IPS-20b (cell line): ENCODE measurements around the gene ORAI2.

Experiments
- H3K27ac ChIP-seq: one replicate; pipeline ENCODE4 v1.5.1; 2013; ENCODE audit warnings: low read length
- H3K27me3 ChIP-seq: 2 replicates; pipeline ENCODE4 v1.6.1; 2013; ENCODE audit warnings: mild to moderate bottlenecking, low read length, inconsistent platforms; ENCODE audit not compliant: insufficient read depth
- H3K36me3 ChIP-seq: 2 replicates; pipeline ENCODE4 v1.6.1; 2013; ENCODE audit warnings: low read depth, mild to moderate bottlenecking, inconsistent platforms, low read length, moderate library complexity; ENCODE audit not compliant: insufficient read depth
- H3K4me1 ChIP-seq: 2 replicates; pipeline ENCODE4 v1.6.1; 2013; ENCODE audit warnings: mild to moderate bottlenecking, control low read depth, inconsistent platforms, low read length, moderate library complexity; ENCODE audit not compliant: insufficient read depth
- H3K4me3 ChIP-seq: 2 replicates; pipeline ENCODE4 v1.5.1; 2013; ENCODE audit warnings: mild to moderate bottlenecking, low read length, inconsistent platforms
- H3K9ac ChIP-seq: 2 replicates; pipeline ENCODE4 v1.6.1; 2013; ENCODE audit warnings: low read depth, mild to moderate bottlenecking, inconsistent platforms, low read length, moderate library complexity
- H3K9me3 ChIP-seq: 2 replicates; pipeline ENCODE4 v1.6.1; 2013; ENCODE audit warnings: mild to moderate bottlenecking, low read depth, low read length, inconsistent platforms; ENCODE audit not compliant: insufficient read depth

The ORAI2 gene

GRCh38 chr7:102433219-102434038, at the start of gene ORAI2:
TSS of gene ORAI2 (plus strand) at chr7:102433575. CDS start at chr7:102438957, 5,382 bp downstream.
- no peaks in the 10 kb centered on the region for H3K9me3 ChIP-seq
- H3K9ac ChIP-seq, result peak within 1 kb of the TSS; percentile 69; the same call in 1 of the 2 replicates
- no peaks in the 10 kb centered on the region for H3K36me3 ChIP-seq
- H3K27ac ChIP-seq, result no peak within 1 kb of the TSS
- H3K27me3 ChIP-seq, result no peaks in the 10 kb centered on the region
- peak within 1 kb of the TSS; percentile 87 for H3K4me3 ChIP-seq
- H3K4me1 ChIP-seq, result no peaks in the 10 kb centered on the region; the same call in 1 of the 2 replicates

GRCh38 chr7:102387064-102387463, 46.3 kb upstream of the ORAI2 start:
- Histone ChIP-seq H3K27ac (no peak overlapping the region), H3K4me1 (no peaks in the 10 kb centered on the region), H3K9ac (no peak overlapping the region), H3K27me3 (no peaks in the 10 kb centered on the region), H3K36me3 (peaks cover 18% of the 10 kb centered on the region), H3K9me3 (no peaks in the 10 kb centered on the region), H3K4me3 (no peak overlapping the region)

GRCh38 chr7:102389810-102390209, 43.6 kb upstream of the ORAI2 start:
- Histone ChIP-seq H3K4me1 (no peaks in the 10 kb centered on the region), H3K9me3 (no peaks in the 10 kb centered on the region), H3K9ac (no peak overlapping the region), H3K27me3 (no peaks in the 10 kb centered on the region), H3K36me3 (peaks cover 18% of the 10 kb centered on the region), H3K4me3 (no peak overlapping the region), H3K27ac (no peak overlapping the region)

- H3K36me3 ChIP-seq, result peaks cover 18% of the 10 kb centered on the region
- no peak overlapping the region for H3K9ac ChIP-seq
- peaks cover 4% of the 10 kb centered on the region; the same call in 1 of the 2 replicates for H3K4me1 ChIP-seq
- H3K27ac ChIP-seq, result no peak overlapping the region
- no peak overlapping the region for H3K4me3 ChIP-seq
- H3K27me3 ChIP-seq, result no peaks in the 10 kb centered on the region
- H3K9me3 ChIP-seq, result no peaks in the 10 kb centered on the region
Observed at GRCh38 chr7:102390697-102391484, 42.5 kb upstream of the ORAI2 start.

- H3K9ac ChIP-seq, result no peak overlapping the region
- H3K36me3 ChIP-seq, result peaks cover 11% of the 10 kb centered on the region
- H3K9me3 ChIP-seq, result no peaks in the 10 kb centered on the region
- H3K4me3 ChIP-seq, result no peak overlapping the region
- no peak overlapping the region for H3K27ac ChIP-seq
- H3K4me1 ChIP-seq, result peaks cover 4% of the 10 kb centered on the region; the same call in 1 of the 2 replicates
- H3K27me3 ChIP-seq, result no peaks in the 10 kb centered on the region
Observed at GRCh38 chr7:102392330-102392729, 41.0 kb upstream of the ORAI2 start.

- H3K4me1 ChIP-seq, result peaks cover 4% of the 10 kb centered on the region; the same call in 1 of the 2 replicates
Observed at GRCh38 chr7:102393467-102393866, 39.9 kb upstream of the ORAI2 start.

GRCh38 chr7:102395592-102395872, 37.8 kb upstream of the ORAI2 start:
- peaks cover 4% of the 10 kb centered on the region; the same call in 1 of the 2 replicates for H3K4me1 ChIP-seq
- H3K27me3 ChIP-seq, result no peaks in the 10 kb centered on the region
- peaks cover 33% of the 10 kb centered on the region for H3K36me3 ChIP-seq
- peak overlapping the region; percentile 91 for H3K4me3 ChIP-seq
- H3K9ac ChIP-seq, result peak overlapping the region; percentile 94
- no peaks in the 10 kb centered on the region for H3K9me3 ChIP-seq
- peak overlapping the region; percentile 81 for H3K27ac ChIP-seq

More at GRCh38 chr7:102393467-102393866, 39.9 kb upstream of the ORAI2 start:
- H3K4me3 ChIP-seq, result no peak overlapping the region
- H3K9me3 ChIP-seq, result no peaks in the 10 kb centered on the region
- H3K9ac ChIP-seq, result no peak overlapping the region
- H3K27ac ChIP-seq, result no peak overlapping the region
- H3K36me3 ChIP-seq, result peaks cover 12% of the 10 kb centered on the region
- no peaks in the 10 kb centered on the region for H3K27me3 ChIP-seq

- no peaks in the 10 kb centered on the region for H3K27me3 ChIP-seq
- peak within 1 kb of the TSS; percentile 91 for H3K4me3 ChIP-seq
- peak within 1 kb of the TSS; percentile 94 for H3K9ac ChIP-seq
- no peaks in the 10 kb centered on the region for H3K9me3 ChIP-seq
- peak within 1 kb of the TSS; percentile 91 for H3K27ac ChIP-seq
- H3K4me1 ChIP-seq, result peaks cover 4% of the 10 kb centered on the region; the same call in 1 of the 2 replicates
- peaks cover 38% of the 10 kb centered on the region for H3K36me3 ChIP-seq
Observed at GRCh38 chr7:102395873-102396709, 37.3 kb upstream of the ORAI2 start, which contains the start of gene PRKRIP1. TSS of gene PRKRIP1 (plus strand) at chr7:102396363. CDS start at chr7:102396412, 49 bp downstream.

- no peaks in the 10 kb centered on the region for H3K9me3 ChIP-seq
- H3K9ac ChIP-seq, result peak overlapping the region; percentile 94
- peaks cover 4% of the 10 kb centered on the region; the same call in 1 of the 2 replicates for H3K4me1 ChIP-seq
- H3K4me3 ChIP-seq, result peak overlapping the region; percentile 91
- peak overlapping the region; percentile 91 for H3K27ac ChIP-seq
- no peaks in the 10 kb centered on the region for H3K27me3 ChIP-seq
- H3K36me3 ChIP-seq, result peaks cover 41% of the 10 kb centered on the region
Observed at GRCh38 chr7:102396710-102397019, 36.7 kb upstream of the ORAI2 start.

- H3K4me1 ChIP-seq, result peaks cover 4% of the 10 kb centered on the region; the same call in 1 of the 2 replicates
- H3K4me3 ChIP-seq, result no peak overlapping the region
- H3K36me3 ChIP-seq, result peaks cover 50% of the 10 kb centered on the region
Observed at GRCh38 chr7:102398543-102398942, 34.8 kb upstream of the ORAI2 start.

GRCh38 chr7:102400360-102400759, 33.0 kb upstream of the ORAI2 start:
- Histone ChIP-seq H3K4me1 (peaks cover 2% of the 10 kb centered on the region; the same call in 1 of the 2 replicates), H3K36me3 (peaks cover 67% of the 10 kb centered on the region)

More at GRCh38 chr7:102398543-102398942, 34.8 kb upstream of the ORAI2 start:
- Histone ChIP-seq H3K9me3 (no peaks in the 10 kb centered on the region), H3K27ac (no peak overlapping the region), H3K9ac (no peak overlapping the region), H3K27me3 (no peaks in the 10 kb centered on the region)

More at GRCh38 chr7:102400360-102400759, 33.0 kb upstream of the ORAI2 start:
- Histone ChIP-seq H3K9me3 (no peaks in the 10 kb centered on the region), H3K27me3 (no peaks in the 10 kb centered on the region), H3K4me3 (no peak overlapping the region), H3K9ac (no peak overlapping the region), H3K27ac (no peak overlapping the region)
